HepG2 (cell line): ENCODE results near the gene RNF150. TPM values are rescaled to one million over a fixed set of nuclear protein-coding genes. Genes with fewer than 3 reads are reported as not detected.

Experiments
- AHR ChIP-seq: IDR thresholded peaks from 2 replicates; pipeline ENCODE4 v1.6.1; 2018; ENCODE audit warnings: missing genetic modification reagents, missing compliant biosample characterization
- CBX2 ChIP-seq, 2 experiments: fragments of 200-600 bp in 1 of 2; sonication (generic); formaldehyde crosslinking in 1 of 2; IDR thresholded peaks; 2 replicates each; pipeline versions ENCODE4 v1.7.0 to v1.8.1; 2018 to 2022; ENCODE audit warnings: low read depth in 2 of 2, low read length in 1 of 2, mild to moderate bottlenecking in 1 of 2, missing genetic modification reagents in 1 of 2
- DNMT1 ChIP-seq: sonication (generic); formaldehyde crosslinking; IDR thresholded peaks from 2 replicates; pipeline ENCODE4 v1.5.1; 2020; ENCODE audit warnings: mild to moderate bottlenecking, missing genetic modification reagents
- NR2F6 ChIP-seq, 2 experiments: IDR thresholded peaks; 2 replicates each; pipeline ENCODE4 v1.6.1; 2016; ENCODE audit warnings: antibody characterized with exemption in 1 of 2, mild to moderate bottlenecking in 1 of 2
- PRMT3 ChIP-seq: sonication (generic); formaldehyde crosslinking; IDR thresholded peaks from 2 replicates; pipeline ENCODE4 v1.8.1; 2022; ENCODE audit warnings: low read depth, mild to moderate bottlenecking, moderate library complexity, missing genetic modification reagents, borderline replicate concordance
- SNRNP70 ChIP-seq: fragments of 200-400 bp; formaldehyde crosslinking; IDR thresholded peaks from 2 replicates; pipeline ENCODE4 v1.6.1; 2017; ENCODE audit warnings: mild to moderate bottlenecking, low read depth, low read length, moderate library complexity
- SRSF1 ChIP-seq: fragments of 200-400 bp; formaldehyde crosslinking; optimal IDR thresholded peaks from 2 replicates; pipeline ENCODE3; 2017; ENCODE audit warnings: mild to moderate bottlenecking, low read depth, low read length, moderate library complexity
- ZNF30 ChIP-seq: sonication (generic); formaldehyde crosslinking; IDR thresholded peaks from 2 replicates; pipeline ENCODE4 v1.5.0; 2020; ENCODE audit warnings: mild to moderate bottlenecking, missing genetic modification reagents
- ZNF343 ChIP-seq: sonication (generic); formaldehyde crosslinking; IDR thresholded peaks from 2 replicates; pipeline ENCODE4 v1.4.0; 2020; ENCODE audit warnings: mild to moderate bottlenecking, missing genetic modification reagents
- ZNF891 ChIP-seq: sonication (generic); formaldehyde crosslinking; IDR thresholded peaks from 2 replicates; pipeline ENCODE4 v1.5.0; 2020; ENCODE audit warnings: mild to moderate bottlenecking, missing genetic modification reagents
- ZSCAN12 ChIP-seq: sonication (generic); formaldehyde crosslinking; IDR thresholded peaks from 2 replicates; pipeline ENCODE4 v1.9.0; 2021; ENCODE audit warnings: mild to moderate bottlenecking, missing genetic modification reagents
- polyA plus RNA-seq, 8 experiments: library from polyadenylated mRNA; depleted of rRNA in 3 of 8; stranded (reverse) in 7 of 8; unstranded in 1 of 8; fragments of >200 nt; fragmentation: Illumina TruSeq in 4 of 8; extraction: Trizol in 4 of 8; gene quantifications; 2 replicates each; pipeline versions ENCODE4 v1.2.1 to v1.2.3, GENCODE V29; 2011 to 2016; ENCODE audit warnings: low read depth in 4 of 8, missing spikeins in 1 of 8, mixed read lengths in 1 of 8; ENCODE audit not compliant: insufficient read depth in 1 of 8
- total RNA-seq, 5 experiments: library from RNA; depleted of rRNA; stranded (reverse); fragments of >200 nt; fragmentation: Illumina TruSeq; extraction: Trizol; gene quantifications; 2 replicates each; pipeline ENCODE4 v1.2.3, GENCODE V29; 2016; ENCODE audit warnings: low read depth in 1 of 5
- TF ChIP-seq, protein P1 (sequence below): sonication (generic); formaldehyde crosslinking; IDR thresholded peaks from 2 replicates; pipeline ENCODE4 v1.4.0; 2020; ENCODE audit warnings: missing genetic modification reagents
- TF ChIP-seq, protein P2 (sequence below): sonication (generic); formaldehyde crosslinking; IDR thresholded peaks from 2 replicates; pipeline ENCODE4 v1.5.0; 2020; ENCODE audit warnings: mild to moderate bottlenecking, missing genetic modification reagents, moderate library complexity
- TF ChIP-seq, protein P3 (sequence below): sonication (generic); formaldehyde crosslinking; IDR thresholded peaks from 2 replicates; pipeline ENCODE4 v1.8.0; 2022; ENCODE audit warnings: missing genetic modification reagents, mild to moderate bottlenecking, inconsistent platforms, borderline replicate concordance
- TF ChIP-seq, protein P4 (sequence below): sonication (generic); formaldehyde crosslinking; IDR thresholded peaks from 2 replicates; pipeline ENCODE4 v1.4.0; 2020; ENCODE audit warnings: low read depth, missing genetic modification reagents

Gene RNF150
- total and polyA plus RNA-seq, 2 of the 13 experiments (the other 11 are each of a cell fraction or from before 2014, with no cell fraction given), result 0.02 to 0.03 TPM

DNA sequence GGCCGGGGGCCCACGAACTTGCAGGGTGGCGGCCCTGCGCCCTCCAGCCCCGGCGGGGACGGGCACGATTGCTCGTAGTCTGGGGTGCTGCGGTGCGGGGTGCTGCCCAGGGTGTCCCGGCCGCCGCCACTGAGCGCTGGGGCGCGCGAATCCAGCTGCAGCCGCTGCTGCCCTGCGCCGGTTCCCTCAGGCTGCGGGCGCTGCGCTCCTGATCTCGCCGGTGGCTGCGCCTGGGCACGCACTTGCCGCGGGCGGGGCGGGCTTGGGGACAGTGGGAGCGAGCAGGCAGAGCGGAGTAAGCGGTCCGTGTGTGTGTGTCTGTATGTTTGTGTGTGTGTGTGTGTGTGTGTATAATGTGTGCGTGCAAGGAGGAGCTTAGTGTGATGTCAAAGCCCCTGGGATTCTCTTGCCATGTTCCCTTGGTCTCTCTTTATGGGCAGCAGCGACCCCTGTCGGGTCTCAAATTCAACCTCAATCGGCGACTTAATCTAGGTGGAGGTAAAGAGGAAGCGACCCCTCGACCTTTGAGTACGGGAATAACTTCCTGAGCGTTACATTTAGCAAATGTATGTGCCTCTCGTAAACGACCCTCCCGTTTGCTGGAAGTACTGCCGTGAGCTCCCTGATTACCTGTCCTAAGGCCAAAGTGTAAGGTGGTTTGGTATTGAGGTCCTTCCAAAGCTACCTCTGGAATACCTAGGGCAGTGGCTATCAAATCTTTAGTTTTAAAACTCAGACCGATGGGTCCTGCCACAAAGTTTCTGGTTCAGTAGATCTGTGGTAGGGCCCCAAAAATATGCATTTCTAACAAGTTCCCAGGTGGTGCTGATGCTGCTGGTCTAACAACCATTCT lies at the start of gene RNF150 (continued):
- peak; percentile 52; the same call in 1 of the 2 replicates for TF ChIP-seq ZNF891 (CRISPR knock-in tag)
- TF ChIP-seq SNRNP70, result no peak
- TF ChIP-seq, protein P1, sequence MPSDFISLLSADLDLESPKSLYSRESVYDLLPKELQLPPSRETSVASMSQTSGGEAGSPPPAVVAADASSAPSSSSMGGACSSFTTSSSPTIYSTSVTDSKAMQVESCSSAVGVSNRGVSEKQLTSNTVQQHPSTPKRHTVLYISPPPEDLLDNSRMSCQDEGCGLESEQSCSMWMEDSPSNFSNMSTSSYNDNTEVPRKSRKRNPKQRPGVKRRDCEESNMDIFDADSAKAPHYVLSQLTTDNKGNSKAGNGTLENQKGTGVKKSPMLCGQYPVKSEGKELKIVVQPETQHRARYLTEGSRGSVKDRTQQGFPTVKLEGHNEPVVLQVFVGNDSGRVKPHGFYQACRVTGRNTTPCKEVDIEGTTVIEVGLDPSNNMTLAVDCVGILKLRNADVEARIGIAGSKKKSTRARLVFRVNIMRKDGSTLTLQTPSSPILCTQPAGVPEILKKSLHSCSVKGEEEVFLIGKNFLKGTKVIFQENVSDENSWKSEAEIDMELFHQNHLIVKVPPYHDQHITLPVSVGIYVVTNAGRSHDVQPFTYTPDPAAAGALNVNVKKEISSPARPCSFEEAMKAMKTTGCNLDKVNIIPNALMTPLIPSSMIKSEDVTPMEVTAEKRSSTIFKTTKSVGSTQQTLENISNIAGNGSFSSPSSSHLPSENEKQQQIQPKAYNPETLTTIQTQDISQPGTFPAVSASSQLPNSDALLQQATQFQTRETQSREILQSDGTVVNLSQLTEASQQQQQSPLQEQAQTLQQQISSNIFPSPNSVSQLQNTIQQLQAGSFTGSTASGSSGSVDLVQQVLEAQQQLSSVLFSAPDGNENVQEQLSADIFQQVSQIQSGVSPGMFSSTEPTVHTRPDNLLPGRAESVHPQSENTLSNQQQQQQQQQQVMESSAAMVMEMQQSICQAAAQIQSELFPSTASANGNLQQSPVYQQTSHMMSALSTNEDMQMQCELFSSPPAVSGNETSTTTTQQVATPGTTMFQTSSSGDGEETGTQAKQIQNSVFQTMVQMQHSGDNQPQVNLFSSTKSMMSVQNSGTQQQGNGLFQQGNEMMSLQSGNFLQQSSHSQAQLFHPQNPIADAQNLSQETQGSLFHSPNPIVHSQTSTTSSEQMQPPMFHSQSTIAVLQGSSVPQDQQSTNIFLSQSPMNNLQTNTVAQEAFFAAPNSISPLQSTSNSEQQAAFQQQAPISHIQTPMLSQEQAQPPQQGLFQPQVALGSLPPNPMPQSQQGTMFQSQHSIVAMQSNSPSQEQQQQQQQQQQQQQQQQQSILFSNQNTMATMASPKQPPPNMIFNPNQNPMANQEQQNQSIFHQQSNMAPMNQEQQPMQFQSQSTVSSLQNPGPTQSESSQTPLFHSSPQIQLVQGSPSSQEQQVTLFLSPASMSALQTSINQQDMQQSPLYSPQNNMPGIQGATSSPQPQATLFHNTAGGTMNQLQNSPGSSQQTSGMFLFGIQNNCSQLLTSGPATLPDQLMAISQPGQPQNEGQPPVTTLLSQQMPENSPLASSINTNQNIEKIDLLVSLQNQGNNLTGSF (CRISPR knock-in tag), result no peak
- TF ChIP-seq CBX2 (IDR thresholded peaks at IDR 0.05; ENCODE audit: low read depth, low read length), result no peak
- no peak for TF ChIP-seq CBX2 (CRISPR knock-in tag; IDR thresholded peaks at IDR 0.05; ENCODE audit: low read depth)
- TF ChIP-seq ZSCAN12, result no peak
- no peak for TF ChIP-seq DNMT1
- TF ChIP-seq, protein P2, sequence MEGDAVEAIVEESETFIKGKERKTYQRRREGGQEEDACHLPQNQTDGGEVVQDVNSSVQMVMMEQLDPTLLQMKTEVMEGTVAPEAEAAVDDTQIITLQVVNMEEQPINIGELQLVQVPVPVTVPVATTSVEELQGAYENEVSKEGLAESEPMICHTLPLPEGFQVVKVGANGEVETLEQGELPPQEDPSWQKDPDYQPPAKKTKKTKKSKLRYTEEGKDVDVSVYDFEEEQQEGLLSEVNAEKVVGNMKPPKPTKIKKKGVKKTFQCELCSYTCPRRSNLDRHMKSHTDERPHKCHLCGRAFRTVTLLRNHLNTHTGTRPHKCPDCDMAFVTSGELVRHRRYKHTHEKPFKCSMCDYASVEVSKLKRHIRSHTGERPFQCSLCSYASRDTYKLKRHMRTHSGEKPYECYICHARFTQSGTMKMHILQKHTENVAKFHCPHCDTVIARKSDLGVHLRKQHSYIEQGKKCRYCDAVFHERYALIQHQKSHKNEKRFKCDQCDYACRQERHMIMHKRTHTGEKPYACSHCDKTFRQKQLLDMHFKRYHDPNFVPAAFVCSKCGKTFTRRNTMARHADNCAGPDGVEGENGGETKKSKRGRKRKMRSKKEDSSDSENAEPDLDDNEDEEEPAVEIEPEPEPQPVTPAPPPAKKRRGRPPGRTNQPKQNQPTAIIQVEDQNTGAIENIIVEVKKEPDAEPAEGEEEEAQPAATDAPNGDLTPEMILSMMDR (CRISPR knock-in tag), result peak; percentile 76
- no peak for TF ChIP-seq ZNF30 (CRISPR knock-in tag)
- 0 out of 2 replicates have a peak, but pooled peaks have one; percentile 40 for TF ChIP-seq ZNF343 (CRISPR knock-in tag)
- 0 out of 2 replicates have a peak, but pooled peaks have one; percentile 27 for TF ChIP-seq NR2F6 (IDR thresholded peaks at IDR 0.05)
- TF ChIP-seq NR2F6 (CRISPR knock-in tag; IDR thresholded peaks at IDR 0.05), result no peak
- no peak for TF ChIP-seq AHR (CRISPR knock-in tag)
- TF ChIP-seq, protein P3, sequence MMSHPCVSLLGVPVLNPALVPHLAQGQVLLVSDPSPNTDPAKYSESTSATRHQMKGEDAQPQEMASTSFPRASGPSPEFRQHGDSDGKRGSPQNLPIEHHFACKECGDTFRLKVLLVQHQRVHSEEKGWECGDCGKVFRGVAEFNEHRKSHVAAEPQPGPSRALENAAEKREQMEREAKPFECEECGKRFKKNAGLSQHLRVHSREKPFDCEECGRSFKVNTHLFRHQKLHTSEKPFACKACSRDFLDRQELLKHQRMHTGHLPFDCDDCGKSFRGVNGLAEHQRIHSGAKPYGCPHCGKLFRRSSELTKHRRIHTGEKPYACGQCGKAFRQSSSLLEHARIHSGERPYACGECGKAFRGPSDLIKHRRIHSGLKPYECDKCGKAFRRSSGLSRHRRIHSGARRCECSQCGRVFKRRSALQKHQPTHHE (CRISPR knock-in tag), result 0 out of 2 replicates have a peak, but pooled peaks have one; percentile 22
- TF ChIP-seq PRMT3 (CRISPR knock-in tag), result no peak
- TF ChIP-seq, protein P4, sequence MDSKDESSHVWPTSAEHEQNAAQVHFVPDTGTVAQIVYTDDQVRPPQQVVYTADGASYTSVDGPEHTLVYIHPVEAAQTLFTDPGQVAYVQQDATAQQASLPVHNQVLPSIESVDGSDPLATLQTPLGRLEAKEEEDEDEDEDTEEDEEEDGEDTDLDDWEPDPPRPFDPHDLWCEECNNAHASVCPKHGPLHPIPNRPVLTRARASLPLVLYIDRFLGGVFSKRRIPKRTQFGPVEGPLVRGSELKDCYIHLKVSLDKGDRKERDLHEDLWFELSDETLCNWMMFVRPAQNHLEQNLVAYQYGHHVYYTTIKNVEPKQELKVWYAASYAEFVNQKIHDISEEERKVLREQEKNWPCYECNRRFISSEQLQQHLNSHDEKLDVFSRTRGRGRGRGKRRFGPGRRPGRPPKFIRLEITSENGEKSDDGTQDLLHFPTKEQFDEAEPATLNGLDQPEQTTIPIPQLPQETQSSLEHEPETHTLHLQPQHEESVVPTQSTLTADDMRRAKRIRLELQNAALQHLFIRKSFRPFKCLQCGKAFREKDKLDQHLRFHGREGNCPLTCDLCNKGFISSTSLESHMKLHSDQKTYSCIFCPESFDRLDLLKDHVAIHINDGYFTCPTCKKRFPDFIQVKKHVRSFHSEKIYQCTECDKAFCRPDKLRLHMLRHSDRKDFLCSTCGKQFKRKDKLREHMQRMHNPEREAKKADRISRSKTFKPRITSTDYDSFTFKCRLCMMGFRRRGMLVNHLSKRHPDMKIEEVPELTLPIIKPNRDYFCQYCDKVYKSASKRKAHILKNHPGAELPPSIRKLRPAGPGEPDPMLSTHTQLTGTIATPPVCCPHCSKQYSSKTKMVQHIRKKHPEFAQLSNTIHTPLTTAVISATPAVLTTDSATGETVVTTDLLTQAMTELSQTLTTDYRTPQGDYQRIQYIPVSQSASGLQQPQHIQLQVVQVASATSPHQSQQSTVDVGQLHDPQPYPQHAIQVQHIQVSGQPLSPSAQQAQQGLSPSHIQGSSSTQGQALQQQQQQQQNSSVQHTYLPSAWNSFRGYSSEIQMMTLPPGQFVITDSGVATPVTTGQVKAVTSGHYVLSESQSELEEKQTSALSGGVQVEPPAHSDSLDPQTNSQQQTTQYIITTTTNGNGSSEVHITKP (CRISPR knock-in tag), result no peak
- no peak for TF ChIP-seq SRSF1
